Activated CD8-positive, alpha-beta memory T cell treated with anti-CD3 and anti-CD28 coated beads, Interleukin-2, amount 10 ng/mL, durations not matched to agents 7 days and 5 days (primary cell): ENCODE measurements around the gene KRTAP4-16. TPM values are rescaled to one million over a fixed set of nuclear protein-coding genes. Genes with fewer than 3 reads are reported as not detected.
"Not testable (repeated sequence)": the region's sequence is repeated elsewhere in the genome, so short reads cannot be mapped to it uniquely, and the experiment has no call there.

Experiments used
- ATAC-seq: fragments of 150-1000 bp; cut with Tn5 transposase; one replicate; pipeline ENCODE4 v1.10.0; 2021; ENCODE audit warnings: moderate library complexity
- CTCF ChIA-PET: fragments of 350-600 bp; sonication (Branson Sonifier 250); formaldehyde crosslinking; loops from one replicate; lab custom pipeline; 2021; ENCODE audit warnings: antibody characterized with exemption; lab: Charles Lee
- DNase-seq: peaks from one replicate; pipeline ENCODE4 v3.0.0-alpha.2; 2020
- H3K27ac Mint-ChIP-seq: one replicate; pipeline ENCODE4 v1.8.0; 2021; ENCODE audit warnings: mild to moderate bottlenecking, mixed read lengths
- H3K27me3 Mint-ChIP-seq: one replicate; pipeline ENCODE4 v1.8.0; 2021; ENCODE audit warnings: mixed read lengths
- H3K36me3 Mint-ChIP-seq: one replicate; pipeline ENCODE4 v1.8.0; 2021; ENCODE audit warnings: mild to moderate bottlenecking, mixed read lengths
- H3K4me1 Mint-ChIP-seq: one replicate; pipeline ENCODE4 v1.8.0; 2021; ENCODE audit warnings: mixed read lengths
- H3K4me3 Mint-ChIP-seq: one replicate; pipeline ENCODE4 v1.8.0; 2021; ENCODE audit warnings: mild to moderate bottlenecking, moderate library complexity, mixed read lengths
- H3K9me3 Mint-ChIP-seq: one replicate; pipeline ENCODE4 v1.8.0; 2022; ENCODE audit warnings: low read depth, mixed read lengths
- total RNA-seq, 2 experiments: library from RNA; stranded (reverse); gene quantifications; one replicate each; pipeline ENCODE4 v1.2.3, GENCODE V29; 2021

Gene KRTAP4-16
- total RNA-seq = not detected

DNA sequence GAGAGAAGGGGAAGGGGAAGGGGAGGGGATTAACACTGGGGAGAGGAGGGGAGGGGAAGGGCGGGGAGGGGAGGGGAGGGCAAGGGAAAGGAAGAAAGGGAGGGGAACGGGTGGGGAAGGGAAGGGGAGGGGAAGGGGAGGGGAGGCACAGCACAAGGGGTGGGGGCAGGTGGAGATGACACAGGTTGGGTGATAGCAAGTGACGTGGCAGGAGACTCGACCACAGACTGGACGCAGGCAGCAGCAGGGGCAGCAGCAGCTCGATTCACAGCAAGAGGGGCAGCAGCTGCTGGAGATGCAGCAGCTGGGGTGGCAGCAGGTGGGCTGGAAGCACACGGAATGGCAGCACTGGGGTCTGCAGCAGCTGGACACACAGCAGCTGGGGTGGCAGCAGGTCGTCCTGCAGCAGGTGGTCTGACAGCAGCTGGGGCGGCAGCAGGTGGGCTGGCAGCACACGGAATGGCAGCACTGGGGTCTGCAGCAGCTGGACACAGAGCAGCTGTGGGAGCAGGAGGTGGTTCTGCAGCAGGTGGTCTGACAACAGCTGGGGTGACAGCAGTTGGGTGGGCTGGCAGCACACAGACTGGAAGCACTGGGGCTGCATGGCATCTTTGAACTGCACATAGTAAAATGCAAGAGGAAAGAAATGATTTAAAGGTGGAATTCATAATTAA lies at the start of gene KRTAP4-16:
Gene KRTAP4-16, minus strand, starts transcription at position 624 of the 674 bp plus-strand sequence. Its CDS starts 0 bp downstream, at position 624.
- Mint-ChIP-seq H3K27me3 (peaks cover 20% of the 10 kb centered on the region), H3K27ac (no peak within 1 kb of the TSS), H3K9me3 (no peaks in the 10 kb centered on the region), H3K4me1 (no peaks in the 10 kb centered on the region), H3K4me3 (no peak within 1 kb of the TSS), H3K36me3 (no peaks in the 10 kb centered on the region)
- DNase-seq (no peak), ATAC-seq (no peak)
- CTCF ChIA-PET = no interaction called here

DNA sequence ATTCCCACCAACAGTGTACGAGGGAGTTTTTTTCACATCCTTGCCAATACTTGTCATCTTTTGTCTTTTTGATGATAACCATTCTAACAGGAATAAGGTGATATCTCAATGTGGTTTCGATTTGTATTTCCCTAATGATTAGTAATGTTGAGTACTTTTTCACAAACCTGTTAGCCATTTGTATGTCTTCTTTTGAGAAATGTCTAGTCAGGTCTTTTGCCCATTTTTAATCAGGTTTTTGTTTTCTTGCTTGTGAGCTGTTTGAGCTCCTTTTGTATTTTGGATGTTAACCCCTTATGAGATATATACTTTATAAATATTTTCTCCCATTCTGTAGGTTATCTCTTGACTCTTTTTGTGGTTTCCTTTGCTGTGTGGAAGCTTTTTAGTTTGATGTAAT lies 49.5 kb upstream of the KRTAP4-16 start:
- Mint-ChIP-seq H3K36me3 (no peaks in the 10 kb centered on the region), H3K9me3 (no peaks in the 10 kb centered on the region), H3K27ac (no peak overlapping the region), H3K4me1 (no peaks in the 10 kb centered on the region), H3K4me3 (no peak overlapping the region), H3K27me3 (peaks cover 17% of the 10 kb centered on the region)
- ATAC-seq (no peak), DNase-seq (no peak)
- CTCF ChIA-PET = no interaction called here

GRCh38 chr17:41150026-41150425 lies 48.0 kb upstream of the KRTAP4-16 start:
- Mint-ChIP-seq H3K9me3 (no peaks in the 10 kb centered on the region), H3K27me3 (peaks cover 12% of the 10 kb centered on the region), H3K36me3 (no peaks in the 10 kb centered on the region), H3K4me1 (no peaks in the 10 kb centered on the region), H3K4me3 (no peak overlapping the region), H3K27ac (no peak overlapping the region)
- CTCF ChIA-PET = no interaction called here
- no peak for DNase-seq
- ATAC-seq = no peak

DNA sequence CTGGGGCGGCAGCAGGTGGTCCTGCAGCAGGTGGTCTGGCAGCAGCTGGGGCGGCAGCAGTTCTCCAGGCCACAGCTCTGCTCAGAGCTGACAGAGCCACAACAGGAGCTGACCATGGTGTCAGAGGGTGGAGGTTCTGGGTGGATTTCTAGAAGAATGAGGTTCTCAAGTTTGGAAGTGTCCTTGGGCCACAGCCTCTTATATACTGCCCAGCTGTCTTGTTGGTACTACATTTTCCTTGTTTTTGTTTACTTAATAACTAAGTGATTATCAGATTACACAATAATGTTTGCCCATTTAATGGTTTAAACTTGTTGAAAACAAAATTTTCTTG lies 47.6 kb upstream of the KRTAP4-16 start, which contains the start of gene KRTAP4-5:
Gene KRTAP4-5, minus strand, starts transcription at position 174 of the 334 bp plus-strand sequence. Its CDS starts 58 bp downstream, at position 116.
- Mint-ChIP-seq H3K4me3 (no peak within 1 kb of the TSS), H3K36me3 (no peaks in the 10 kb centered on the region), H3K27ac (no peak within 1 kb of the TSS), H3K4me1 (no peaks in the 10 kb centered on the region), H3K27me3 (peaks cover 12% of the 10 kb centered on the region), H3K9me3 (no peaks in the 10 kb centered on the region)
- no peak for ATAC-seq
- CTCF ChIA-PET = no interaction called here
- DNase-seq = no peak

DNA sequence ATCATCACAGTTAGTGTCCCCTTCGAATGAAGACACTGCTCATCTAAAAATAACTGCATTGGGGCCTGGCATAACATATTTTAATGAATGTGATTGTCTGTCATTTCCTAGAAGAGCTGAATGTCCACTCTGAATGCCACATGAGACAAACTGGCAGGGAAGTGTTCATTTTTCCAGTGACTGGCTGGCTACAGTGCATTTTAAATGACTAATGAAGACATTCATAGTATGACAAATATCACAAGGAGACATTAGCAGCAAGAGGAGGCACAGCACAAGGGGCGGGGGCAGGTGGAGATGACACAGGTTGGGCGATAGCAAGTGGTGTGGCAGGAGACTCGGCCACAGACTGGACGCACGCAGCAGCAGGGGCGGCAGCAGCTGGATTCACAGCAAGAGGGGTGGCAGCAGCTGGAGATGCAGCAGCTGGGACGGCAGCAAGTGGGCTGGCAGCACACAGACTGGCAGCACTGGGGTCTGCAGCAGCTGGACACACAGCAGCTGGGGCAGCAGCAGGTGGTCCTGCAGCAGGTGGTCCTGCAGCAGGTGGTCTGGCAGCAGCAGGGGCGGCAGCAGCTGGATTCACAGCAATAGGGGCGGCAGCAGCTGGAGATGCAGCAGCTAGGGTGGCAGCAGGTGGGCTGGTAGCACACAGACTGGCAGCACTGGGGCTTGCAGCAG lies 47.1 kb upstream of the KRTAP4-16 start:
- H3K4me3 Mint-ChIP-seq, H3K4me1 Mint-ChIP-seq, H3K9me3 Mint-ChIP-seq, DNase-seq, H3K36me3 Mint-ChIP-seq, ATAC-seq, H3K27ac Mint-ChIP-seq, CTCF ChIA-PET: not testable (repeated sequence)
- H3K27me3 Mint-ChIP-seq = peaks cover 11% of the 10 kb centered on the region

- H3K9me3 Mint-ChIP-seq = peaks cover 7% of the 10 kb centered on the region
- ATAC-seq (no peak), DNase-seq (no peak)
- peaks cover 2% of the 10 kb centered on the region for H3K27me3 Mint-ChIP-seq
- peaks cover 4% of the 10 kb centered on the region for H3K36me3 Mint-ChIP-seq
- H3K4me3 Mint-ChIP-seq = no peak overlapping the region
- H3K27ac Mint-ChIP-seq = no peak overlapping the region
- CTCF ChIA-PET = no interaction called here
- no peaks in the 10 kb centered on the region for H3K4me1 Mint-ChIP-seq
Measured at GRCh38 chr17:41147531-41148204, 45.7 kb upstream of the KRTAP4-16 start.

GRCh38 chr17:41145261-41145660 lies 43.3 kb upstream of the KRTAP4-16 start:
- Mint-ChIP-seq H3K36me3 (peaks cover 4% of the 10 kb centered on the region), H3K9me3 (peaks cover 13% of the 10 kb centered on the region), H3K27ac (no peak overlapping the region), H3K4me1 (no peaks in the 10 kb centered on the region), H3K27me3 (peaks cover 2% of the 10 kb centered on the region), H3K4me3 (no peak overlapping the region)
- ATAC-seq (no peak), DNase-seq (no peak)
- CTCF ChIA-PET = no interaction called here

DNA sequence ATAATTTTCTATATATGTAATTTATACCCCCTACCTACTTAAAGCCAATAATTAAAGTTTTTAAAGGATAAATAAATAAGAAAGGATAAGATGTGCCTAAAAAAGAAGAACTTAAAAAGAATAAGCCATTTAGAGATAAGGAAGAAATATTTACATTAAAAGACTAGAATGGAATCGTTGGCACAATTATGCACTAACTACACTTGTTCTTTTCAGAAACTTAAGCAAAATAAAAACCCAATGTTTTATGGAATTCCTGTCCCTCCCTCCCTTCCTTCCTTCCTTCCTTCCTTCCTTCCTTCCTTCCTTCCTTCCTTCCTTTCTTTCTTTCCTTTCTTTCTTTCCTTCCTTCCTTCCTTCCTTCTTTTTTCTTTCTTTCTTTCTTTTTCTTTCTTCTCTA lies 42.8 kb upstream of the KRTAP4-16 start:
- Mint-ChIP-seq H3K27me3 (peaks cover 2% of the 10 kb centered on the region), H3K9me3 (peaks cover 13% of the 10 kb centered on the region), H3K36me3 (peaks cover 4% of the 10 kb centered on the region), H3K4me1 (no peaks in the 10 kb centered on the region), H3K4me3 (no peak overlapping the region), H3K27ac (no peak overlapping the region)
- CTCF ChIA-PET = no interaction called here
- ATAC-seq (no peak), DNase-seq (no peak)

GRCh38 chr17:41141361-41141760 lies 39.4 kb upstream of the KRTAP4-16 start:
- DNase-seq = no peak
- Mint-ChIP-seq H3K27ac (no peak overlapping the region), H3K27me3 (peaks cover 4% of the 10 kb centered on the region), H3K4me1 (no peaks in the 10 kb centered on the region), H3K4me3 (no peak overlapping the region), H3K9me3 (peaks cover 19% of the 10 kb centered on the region), H3K36me3 (peaks cover 7% of the 10 kb centered on the region)
- no peak for ATAC-seq
- CTCF ChIA-PET = no interaction called here

DNA sequence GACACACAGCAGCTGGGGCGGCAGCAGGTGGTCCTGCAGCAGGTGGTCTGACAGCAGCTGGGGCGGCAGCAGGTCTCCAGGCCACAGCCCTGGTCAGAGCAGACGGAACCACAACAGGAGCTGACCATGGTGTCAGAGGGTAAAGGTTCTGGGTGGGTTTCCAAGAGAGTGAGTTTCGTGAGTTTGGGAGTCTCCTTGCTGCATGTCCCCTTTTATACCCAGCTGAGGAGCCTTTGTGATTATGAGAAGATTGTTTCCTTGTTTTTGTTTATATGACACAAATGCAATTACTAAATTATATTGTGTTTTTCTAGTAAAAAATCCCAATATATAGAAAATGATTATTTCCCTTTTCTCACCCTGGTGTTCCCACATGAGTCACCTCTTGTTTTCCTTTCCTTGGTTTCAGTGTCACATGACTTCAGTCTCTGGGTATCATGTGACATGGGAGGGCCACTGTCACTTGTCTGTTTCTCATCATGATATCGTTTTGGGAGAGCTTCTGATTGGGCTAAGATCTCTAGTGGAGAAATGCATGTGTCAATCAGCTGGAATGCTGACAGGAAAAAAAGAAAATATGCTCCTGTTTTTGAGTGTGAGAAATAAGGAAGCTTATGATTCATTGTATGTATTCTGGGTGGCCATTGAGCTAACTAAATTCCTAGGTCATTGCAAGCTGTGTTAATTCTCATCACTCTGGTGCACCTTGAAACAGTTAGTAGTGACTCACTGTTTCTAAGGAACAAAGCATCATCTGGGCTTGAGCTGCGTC lies 38.5 kb upstream of the KRTAP4-16 start, which contains the start of gene KRTAP4-6:
Gene KRTAP4-6, minus strand, starts transcription at position 185 of the 772 bp plus-strand sequence. Its CDS starts 57 bp downstream, at position 128.
- no peak for DNase-seq
- CTCF ChIA-PET = no interaction called here

GRCh38 chr17:41139865-41140264 lies 37.9 kb upstream of the KRTAP4-16 start:
- H3K36me3 Mint-ChIP-seq, CTCF ChIA-PET, H3K4me3 Mint-ChIP-seq, H3K27ac Mint-ChIP-seq, ATAC-seq, DNase-seq, H3K4me1 Mint-ChIP-seq, H3K27me3 Mint-ChIP-seq: not testable (repeated sequence)
- H3K9me3 Mint-ChIP-seq = peaks cover 19% of the 10 kb centered on the region

More for the DNA sequence above, 38.5 kb upstream of the KRTAP4-16 start, which contains the start of gene KRTAP4-6:
- no peaks in the 10 kb centered on the region for H3K4me1 Mint-ChIP-seq
- H3K27ac Mint-ChIP-seq = no peak within 1 kb of the TSS
- H3K36me3 Mint-ChIP-seq = peaks cover 7% of the 10 kb centered on the region
- no peak for ATAC-seq
- H3K9me3 Mint-ChIP-seq = peaks cover 19% of the 10 kb centered on the region
- H3K4me3 Mint-ChIP-seq = no peak within 1 kb of the TSS
- H3K27me3 Mint-ChIP-seq = peaks cover 4% of the 10 kb centered on the region

DNA sequence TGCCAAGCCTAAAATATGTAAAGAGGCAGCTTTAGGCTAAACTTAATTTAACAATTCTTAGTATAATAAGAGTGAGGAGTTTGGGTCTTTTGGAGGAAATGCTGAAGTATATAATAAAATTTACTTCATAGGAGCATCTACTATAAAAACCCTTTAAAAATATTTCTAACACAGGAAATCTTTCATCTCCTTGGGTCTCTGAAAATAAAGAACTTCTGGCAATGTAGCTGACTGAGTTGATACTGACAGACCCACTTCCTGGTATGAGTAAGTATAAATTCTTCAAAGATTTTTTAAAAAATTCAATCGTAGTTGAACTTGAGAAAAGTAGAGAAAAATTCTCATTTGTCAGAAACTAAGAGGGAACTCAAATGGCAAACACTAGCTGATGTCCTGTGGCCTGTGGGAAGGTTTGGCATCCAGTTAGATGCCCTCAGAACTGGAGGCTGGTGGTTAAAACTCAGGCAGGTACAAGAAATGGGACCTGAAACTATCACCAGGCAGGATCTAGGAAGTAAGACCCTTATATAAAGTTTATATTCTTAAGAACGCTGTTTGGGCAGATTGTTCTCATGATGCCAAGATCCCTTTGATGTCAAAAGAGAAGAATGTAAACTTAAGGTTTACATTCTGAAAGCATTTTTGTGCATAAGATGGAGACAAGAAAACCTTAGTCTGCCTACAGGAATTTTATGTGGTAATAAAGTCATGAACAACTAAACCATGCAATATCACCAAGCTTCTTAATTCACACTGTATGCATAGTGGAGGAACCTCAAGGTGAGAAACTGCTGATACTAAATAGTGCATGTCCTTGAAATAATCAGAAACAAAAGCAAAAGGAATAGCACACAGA lies 32.1 kb upstream of the KRTAP4-16 start:
- Mint-ChIP-seq H3K9me3 (peaks cover 3% of the 10 kb centered on the region), H3K4me3 (no peak overlapping the region), H3K4me1 (no peaks in the 10 kb centered on the region), H3K27me3 (peaks cover 9% of the 10 kb centered on the region), H3K36me3 (no peaks in the 10 kb centered on the region), H3K27ac (no peak overlapping the region)
- CTCF ChIA-PET = no interaction called here
- DNase-seq (no peak), ATAC-seq (no peak)
